LoVo (cell line): ENCODE data around the gene NRIP1.
"Not testable (repeated sequence)": the region's sequence is repeated elsewhere in the genome, so short reads cannot be mapped to it uniquely, and the experiment has no call there.

ENCODE experiments used
- DNase-seq: peaks from one replicate; pipeline ENCODE4 v3.0.0-alpha.2; 2016; ENCODE audit warnings: low spot score

NRIP1 gene

GRCh38 chr21:14975136-14975919, 89.5 kb downstream of the NRIP1 start:
- DNase-seq, result no peak

DNA sequence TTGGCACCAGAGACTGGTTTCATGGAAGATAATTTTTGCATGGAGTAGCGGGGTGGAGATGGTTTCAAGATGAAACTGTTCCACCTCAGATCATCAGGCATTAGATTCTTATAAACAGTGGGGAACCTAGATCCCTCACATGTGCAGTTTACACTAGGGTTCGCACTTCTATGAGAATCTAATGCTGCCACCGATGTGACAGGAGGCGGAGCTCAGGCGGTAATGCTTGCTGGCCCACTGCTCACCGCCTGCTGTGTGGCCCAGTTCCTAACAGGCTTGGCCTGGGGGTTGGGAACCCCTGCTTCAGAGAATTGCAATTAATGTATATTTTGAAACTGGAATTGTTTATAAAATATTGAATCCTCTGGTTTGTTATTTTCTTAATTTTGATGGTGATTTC, 92.1 kb downstream of the NRIP1 start:
- DNase-seq, result no peak

DNA sequence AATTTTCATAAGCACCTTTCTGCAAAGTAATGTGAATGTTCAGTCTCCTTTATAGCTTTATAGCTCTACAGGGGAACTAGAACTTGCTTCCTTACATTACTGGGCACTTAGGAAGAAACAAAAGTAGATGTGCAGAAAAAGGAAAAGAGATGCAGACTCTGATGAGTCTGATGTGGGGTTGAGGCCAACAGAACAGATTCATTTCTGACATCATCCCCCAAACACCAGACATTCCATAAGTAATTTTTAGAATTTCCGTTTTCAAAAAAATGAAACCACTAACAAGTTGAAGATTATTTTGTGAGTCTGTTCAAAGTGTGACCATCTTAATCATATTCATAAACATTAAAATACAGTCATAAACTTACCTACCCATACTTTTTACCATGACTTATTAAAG, 96.0 kb downstream of the NRIP1 start:
- no peak for DNase-seq

GRCh38 chr21:14968029-14968428, 96.8 kb downstream of the NRIP1 start:
- no peak for DNase-seq

DNA sequence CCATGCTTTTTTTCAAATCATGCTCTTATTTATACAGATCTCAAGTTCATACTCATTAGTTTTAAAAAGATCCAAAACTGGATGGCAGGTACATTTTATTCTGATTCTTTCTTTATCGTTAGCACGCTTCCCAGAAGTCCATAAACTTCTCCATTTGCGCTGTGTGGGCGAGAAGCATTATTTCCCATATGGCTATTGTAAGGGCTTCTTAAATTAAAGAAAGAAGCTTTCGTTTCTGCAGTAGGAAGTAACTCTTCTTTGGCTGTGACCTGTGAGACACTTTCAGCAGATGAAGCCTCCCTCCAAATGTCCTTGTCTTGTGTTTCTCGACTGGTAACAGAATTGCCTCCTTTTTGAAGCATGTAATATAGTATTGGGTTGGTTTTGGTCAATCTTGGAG, 100.2 kb downstream of the NRIP1 start:
- DNase-seq, result no peak

- DNase-seq, result no peak
These were observed 102.6 kb downstream of the NRIP1 start for GRCh38 chr21:14962217-14962616.

DNA sequence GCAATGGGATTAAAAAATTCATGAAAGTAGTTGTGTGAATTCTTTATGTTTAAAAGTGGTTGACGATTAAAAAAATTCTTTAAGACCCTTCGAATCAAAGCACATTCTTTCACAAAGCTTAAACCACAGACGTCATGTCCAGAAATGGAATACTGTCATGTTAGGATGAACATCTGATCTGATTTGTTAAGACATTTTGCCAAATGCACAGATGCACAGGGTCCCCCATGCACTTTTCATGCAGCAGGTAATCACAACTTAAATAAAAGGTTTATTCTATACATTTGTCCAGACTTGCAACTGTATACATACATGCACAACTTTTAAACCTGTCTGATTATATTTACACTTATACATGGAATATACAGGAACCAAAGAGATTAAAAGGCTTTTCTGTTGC, 103.3 kb downstream of the NRIP1 start:
- DNase-seq, result no peak

DNA sequence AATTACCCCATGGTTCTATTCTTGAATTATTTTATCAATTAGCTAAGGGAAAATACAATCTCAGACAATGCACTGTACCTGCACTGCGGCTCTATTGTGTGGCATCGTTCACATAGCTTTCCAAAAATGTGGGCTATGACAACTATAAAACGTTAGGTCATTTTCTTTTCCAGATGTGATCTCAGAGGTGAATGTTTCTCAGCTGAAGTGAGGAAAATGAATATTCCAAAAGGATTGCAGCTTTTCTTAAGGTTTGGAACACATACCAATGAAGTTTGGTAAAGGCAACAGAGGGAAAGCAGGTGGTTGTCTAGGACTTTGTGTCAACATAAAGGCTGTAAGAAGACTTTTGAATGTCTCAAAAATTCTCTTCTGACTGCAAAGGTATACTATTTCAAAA, 105.5 kb downstream of the NRIP1 start:
- DNase-seq, result no peak

GRCh38 chr21:14957836-14958235, 107.0 kb downstream of the NRIP1 start:
- DNase-seq, result no peak

DNA sequence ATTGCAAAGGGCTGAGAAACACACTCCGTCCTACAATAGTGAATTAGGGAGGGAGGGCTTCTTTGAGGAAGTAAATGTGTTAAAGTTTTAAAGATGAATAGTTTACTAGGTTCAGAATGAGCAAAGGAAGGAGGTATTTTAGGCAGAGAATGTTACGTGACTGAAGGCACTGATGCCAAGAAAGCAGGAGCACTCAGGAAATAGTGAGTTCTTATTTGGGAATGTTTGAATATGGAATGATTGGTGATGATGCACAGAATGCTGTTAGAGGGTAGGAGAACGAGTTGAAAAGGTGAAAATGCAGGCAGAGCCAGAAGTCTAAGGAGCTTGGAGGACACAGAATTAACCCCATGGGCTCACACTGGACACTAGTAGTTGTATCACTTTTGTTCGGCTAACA, 108.0 kb downstream of the NRIP1 start:
- no peak for DNase-seq

DNA sequence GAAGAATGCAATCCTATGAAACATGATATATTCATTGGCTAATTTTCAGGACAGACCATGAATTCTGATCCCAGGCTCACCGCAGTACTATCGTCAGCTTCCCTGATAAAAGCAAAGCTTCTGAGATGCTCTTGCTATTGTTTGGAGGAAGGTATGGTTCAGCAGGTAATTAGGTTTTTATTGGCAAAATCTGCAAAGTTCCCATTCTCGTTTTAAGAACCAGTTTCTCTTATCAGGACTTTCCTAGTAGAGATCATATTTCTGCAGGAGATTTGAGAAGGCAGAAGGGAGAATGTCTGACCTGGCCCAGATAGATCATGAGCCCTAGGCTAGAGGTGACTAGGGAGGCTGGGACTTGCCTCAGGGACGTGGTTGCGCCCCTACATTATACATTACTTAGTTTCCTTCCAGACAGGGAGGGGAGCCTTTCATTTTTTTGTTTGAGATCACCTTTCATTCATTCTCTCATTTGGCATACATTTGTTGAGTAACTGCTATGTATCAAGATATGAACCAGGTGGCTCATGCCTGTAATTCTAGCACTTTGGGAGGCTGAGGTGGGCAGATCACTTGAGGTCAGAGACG, 108.8 kb downstream of the NRIP1 start:
- DNase-seq, result no peak

DNA sequence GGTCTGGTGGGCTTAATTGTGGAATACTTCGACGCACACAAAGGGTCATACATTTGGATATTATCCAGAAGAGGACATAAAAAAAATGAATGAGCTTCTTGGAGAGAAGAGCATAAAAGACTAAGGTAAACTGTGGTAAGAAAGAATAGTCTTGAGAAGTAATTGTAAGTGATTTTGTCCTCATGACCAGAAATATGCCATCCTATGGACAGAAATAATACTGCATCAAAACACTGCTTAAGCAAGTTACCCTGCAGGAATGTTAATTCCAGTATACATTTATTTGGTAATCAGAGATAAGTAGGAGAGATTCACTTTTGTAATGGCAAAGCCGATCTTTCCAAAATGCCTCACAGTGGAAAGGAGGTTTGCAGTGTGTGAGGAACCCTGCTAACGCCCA, 111.9 kb downstream of the NRIP1 start:
- no peak for DNase-seq

DNA sequence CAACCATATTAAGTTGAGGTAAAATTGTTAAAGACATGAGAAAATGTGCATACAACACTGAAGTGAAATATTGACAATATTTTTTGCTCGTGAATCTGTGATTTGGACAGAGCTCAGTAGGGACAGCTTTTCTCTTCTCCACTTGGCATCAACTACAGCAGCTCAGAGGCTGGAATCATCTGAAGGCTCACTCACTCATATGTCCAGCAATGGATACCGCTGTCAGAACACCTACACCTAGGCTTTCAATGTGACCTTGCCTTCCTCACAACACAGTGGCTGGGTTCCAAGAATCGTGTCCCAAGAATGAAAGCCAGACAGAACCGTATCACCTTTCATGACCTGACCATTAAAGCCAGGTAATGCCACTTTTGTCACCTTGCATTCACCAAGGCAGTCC, 115.2 kb downstream of the NRIP1 start:
- DNase-seq, result no peak

DNA sequence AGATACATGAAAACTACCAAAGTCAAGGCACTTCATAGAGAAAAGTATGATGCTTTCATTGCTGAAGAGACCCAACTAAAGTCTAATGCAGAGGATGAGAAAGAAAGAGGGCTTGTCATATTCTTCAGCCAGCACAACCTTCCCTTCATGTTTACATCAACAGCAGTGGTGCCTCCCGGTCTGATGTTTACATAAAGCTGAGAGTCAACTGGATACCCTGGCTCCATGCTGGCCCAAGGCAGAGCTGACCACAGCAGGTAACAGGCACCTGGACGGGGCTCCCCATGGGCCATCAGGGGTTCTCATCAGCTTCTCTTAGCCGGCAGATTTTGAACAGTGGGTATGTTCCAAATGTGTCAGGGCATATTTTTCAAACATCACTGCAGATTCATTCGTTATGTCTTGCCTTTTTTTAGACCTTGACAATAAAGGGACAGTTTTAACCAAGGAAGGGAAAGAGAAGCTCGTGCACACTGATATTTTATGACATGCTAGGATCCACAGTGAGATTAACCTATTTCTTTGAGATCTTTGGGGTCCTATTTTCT, 117.1 kb downstream of the NRIP1 start:
- DNase-seq, result no peak

DNA sequence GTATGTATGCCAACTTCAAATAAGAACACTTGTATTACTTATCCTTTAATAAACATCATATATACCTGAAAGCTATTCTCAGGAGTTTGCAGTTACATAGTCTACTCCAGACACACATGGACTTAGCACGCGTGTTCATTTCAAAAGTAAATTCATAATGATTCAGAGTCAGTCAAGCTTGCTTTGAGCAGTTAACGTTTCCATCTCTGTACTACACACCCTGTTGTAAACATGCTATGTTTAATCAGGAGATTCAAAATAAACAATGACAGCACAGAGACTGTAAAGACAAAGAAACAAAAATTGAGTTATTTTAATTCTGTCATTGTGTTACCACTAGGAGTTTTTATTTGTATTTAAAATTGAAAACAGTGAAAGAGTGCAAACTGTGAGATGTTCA, 119.6 kb downstream of the NRIP1 start:
- no peak for DNase-seq

GRCh38 chr21:14943616-14944015, 121.2 kb downstream of the NRIP1 start:
- no peak for DNase-seq

GRCh38 chr21:14942801-14943490, 121.9 kb downstream of the NRIP1 start:
- no peak for DNase-seq

- DNase-seq, result not testable (repeated sequence)
These were observed 137.5 kb downstream of the NRIP1 start for GRCh38 chr21:14927324-14927723.

DNA sequence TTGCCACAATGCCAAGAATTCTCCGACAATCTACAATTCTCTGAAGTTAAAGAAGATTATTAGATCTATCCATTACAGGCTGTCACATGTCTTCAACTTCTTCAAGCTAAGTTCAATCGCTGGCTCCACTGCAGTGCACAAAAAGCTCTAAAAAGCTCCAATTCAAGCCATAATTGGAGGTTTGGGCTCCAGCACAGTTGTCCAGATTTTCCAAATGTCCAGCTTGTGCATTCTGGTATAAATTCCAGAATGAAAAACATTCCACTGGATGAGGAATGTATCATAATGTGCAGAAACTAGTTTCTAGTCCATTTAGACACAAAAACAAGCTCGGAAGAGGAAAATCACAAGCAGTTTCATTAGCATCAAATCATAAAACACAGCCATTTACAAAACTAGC, 138.6 kb downstream of the NRIP1 start:
- DNase-seq, result no peak

DNA sequence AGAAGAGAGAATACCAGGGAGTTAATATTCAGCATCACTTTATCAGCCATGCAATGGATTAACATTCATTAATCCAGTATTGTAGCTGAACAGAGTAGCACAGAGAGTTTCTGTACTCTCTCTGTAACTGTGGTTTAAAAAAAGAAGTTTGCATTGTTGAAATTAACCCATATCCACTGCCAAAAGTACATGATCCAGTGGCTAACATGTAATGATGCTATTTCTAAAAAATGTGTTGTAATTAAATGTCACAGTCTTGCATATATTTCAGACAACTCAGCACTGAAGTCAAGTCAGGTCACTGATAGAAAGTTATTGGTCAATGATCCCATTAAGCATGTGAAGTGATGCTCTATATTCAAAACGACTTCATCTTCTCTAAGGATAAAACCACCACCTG, 141.3 kb downstream of the NRIP1 start:
- DNase-seq, result no peak

GRCh38 chr21:14922980-14923379, 141.8 kb downstream of the NRIP1 start:
- DNase-seq, result no peak

DNA sequence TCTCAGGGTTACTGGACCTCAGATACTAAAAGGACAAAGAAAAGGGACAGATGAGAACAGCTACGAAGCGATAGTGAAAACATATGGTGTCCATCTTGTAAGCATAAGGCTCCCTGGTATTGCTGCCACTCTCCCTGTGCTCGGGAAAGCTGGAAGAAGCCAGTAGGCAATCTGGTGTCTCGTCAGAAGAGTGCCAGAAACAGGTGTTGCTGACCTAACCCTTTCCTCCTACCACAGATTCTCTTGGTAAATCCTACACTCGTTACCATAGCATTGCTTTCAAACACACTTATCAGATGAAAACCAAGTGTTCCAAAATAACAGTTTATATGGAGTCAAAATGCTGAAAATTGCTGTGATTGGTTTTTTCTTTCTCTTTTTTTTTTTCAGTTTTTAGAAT, 146.3 kb downstream of the NRIP1 start:
- DNase-seq, result no peak

DNA sequence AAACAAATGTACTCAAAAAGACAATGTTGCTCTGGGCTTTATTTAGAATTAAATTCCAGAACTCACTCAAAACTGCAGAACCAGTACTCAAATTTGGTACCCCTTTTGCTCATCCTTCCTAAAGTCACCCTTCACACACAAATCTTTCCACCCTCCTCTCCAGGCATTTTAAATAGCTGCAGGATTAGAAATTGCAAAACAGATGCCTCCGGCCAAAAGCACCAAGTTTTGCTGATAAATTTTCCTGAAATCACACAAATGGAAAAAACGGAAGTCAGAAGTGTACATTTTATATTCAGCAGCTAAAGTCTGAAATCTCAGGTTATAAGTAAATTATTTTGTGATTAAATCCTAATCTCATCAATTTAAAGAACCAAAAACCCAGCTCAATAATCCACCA, 147.0 kb downstream of the NRIP1 start:
- no peak for DNase-seq
